T-cell (primary cell): Measurements from ENCODE around the gene CACNA1S. TPM values are rescaled to one million over a fixed set of nuclear protein-coding genes. Genes with fewer than 3 reads are reported as not detected.

Source experiments
- ATAC-seq, 4 experiments: fragments of 200-7000 bp in 3 of 4; fragments of 150-1000 bp in 1 of 4; cut with Tn5 transposase; replicated peaks in 1 of 4; 1 replicate in 3 of 4; 2 replicates in 1 of 4; pipeline ENCODE4 v1.10.0; 2021; ENCODE audit warnings: moderate library complexity in 3 of 4, mild to moderate bottlenecking in 2 of 4, moderate number of reproducible peaks in 1 of 4
- CTCF ChIA-PET, 2 donors: fragments of 300-600 bp; sonication (Branson Sonifier 250); formaldehyde crosslinking; loops; one replicate each; lab custom pipeline; 2022; ENCODE audit warnings: antibody characterized with exemption in 2 of 2; lab: Charles Lee
- POLR2A ChIA-PET, 2 donors: fragments of 300-600 bp; sonication (Branson Sonifier 250); formaldehyde crosslinking; loops; one replicate each; lab custom pipeline; 2022; ENCODE audit warnings: antibody characterized with exemption in 2 of 2; lab: Charles Lee
- DNase-seq, 35 experiments: peaks; one replicate each; pipeline versions ENCODE4 v3.0.0 to v3.0.0-alpha.2; 2013 to 2023
- H3K27ac ChIP-seq: one replicate; pipeline ENCODE4 v1.5.1; 2013; ENCODE audit warnings: low read length
- H3K27me3 ChIP-seq, 2 experiments: replicated peaks in 1 of 2; 1 replicate in 1 of 2; 2 replicates in 1 of 2; pipeline versions ENCODE4 v1.6.1 to v1.7.0; 2013; ENCODE audit warnings: low read length in 1 of 2, mixed read lengths in 1 of 2; ENCODE audit not compliant: control insufficient read depth in 2 of 2, insufficient read depth in 2 of 2; ENCODE audit errors: extremely low read depth in 1 of 2
- H3K36me3 ChIP-seq, 2 donors: 1 replicate in 1 of 2; 2 replicates in 1 of 2; pipeline versions ENCODE4 v1.6.1 to v1.7.0; 2013; ENCODE audit warnings: low read length in 1 of 2; ENCODE audit not compliant: control insufficient read depth in 2 of 2, insufficient read depth in 1 of 2; ENCODE audit errors: extremely low read depth in 1 of 2
- H3K4me1 ChIP-seq, 2 experiments: 1 replicate in 1 of 2; 2 replicates in 1 of 2; pipeline versions ENCODE4 v1.6.1 to v1.7.0; 2013; ENCODE audit warnings: low read length in 2 of 2, mixed read lengths in 1 of 2; ENCODE audit not compliant: insufficient read depth in 2 of 2, control insufficient read depth in 1 of 2; ENCODE audit errors: extremely low read depth in 1 of 2
- H3K4me3 ChIP-seq, 2 donors: 1 replicate in 1 of 2; 2 replicates in 1 of 2; pipeline versions ENCODE4 v1.5.1 to v1.7.0; 2013; ENCODE audit warnings: mild to moderate bottlenecking in 2 of 2, low read length in 1 of 2, moderate library complexity in 1 of 2; ENCODE audit not compliant: control insufficient read depth in 1 of 2; ENCODE audit errors: extremely low read depth in 1 of 2
- H3K9me3 ChIP-seq: 2 replicates; pipeline ENCODE4 v1.7.0; 2013
- H3K27ac Mint-ChIP-seq, 2 donors: one replicate each; pipeline ENCODE4 v1.8.0; 2020 to 2021; ENCODE audit warnings: mild to moderate bottlenecking in 2 of 2, mixed read lengths in 2 of 2
- H3K27me3 Mint-ChIP-seq, 2 donors: one replicate each; pipeline ENCODE4 v1.8.0; 2021 to 2022; ENCODE audit warnings: mixed read lengths in 2 of 2
- H3K36me3 Mint-ChIP-seq: one replicate; pipeline ENCODE4 v1.8.0; 2021; ENCODE audit warnings: mixed read lengths
- H3K4me1 Mint-ChIP-seq, 3 donors: one replicate each; pipeline ENCODE4 v1.8.0; 2020 to 2022; ENCODE audit warnings: mixed read lengths in 3 of 3, mild to moderate bottlenecking in 1 of 3
- H3K4me3 Mint-ChIP-seq, 3 donors: one replicate each; pipeline ENCODE4 v1.8.0; 2020 to 2022; ENCODE audit warnings: mild to moderate bottlenecking in 3 of 3, mixed read lengths in 3 of 3, moderate library complexity in 3 of 3
- H3K9me3 Mint-ChIP-seq, 3 donors: one replicate each; pipeline ENCODE4 v1.8.0; 2020 to 2022; ENCODE audit warnings: mixed read lengths in 3 of 3
- WGBS: methylation state at CpG from one replicate; pipeline ENCODE4 v1.1.5; 2013; ENCODE audit warnings: missing lambda C conversion rate; ENCODE audit not compliant: insufficient coverage; 5-methylcytosine and 5-hydroxymethylcytosine counted together
- total RNA-seq, 35 experiments: library from RNA in 6 of 35; stranded (reverse) in 6 of 35; fragments of 120-200 nt in 1 of 35; gene quantifications; one replicate each; pipeline versions ENCODE4 v1.2.1 to v1.2.4 and lab custom pipeline; 2013 to 2026

CACNA1S gene
- total RNA-seq, 5 donors from 2014 or later (not counting 1 experiment from before 2014, with no cell fraction given), result not detected

DNA sequence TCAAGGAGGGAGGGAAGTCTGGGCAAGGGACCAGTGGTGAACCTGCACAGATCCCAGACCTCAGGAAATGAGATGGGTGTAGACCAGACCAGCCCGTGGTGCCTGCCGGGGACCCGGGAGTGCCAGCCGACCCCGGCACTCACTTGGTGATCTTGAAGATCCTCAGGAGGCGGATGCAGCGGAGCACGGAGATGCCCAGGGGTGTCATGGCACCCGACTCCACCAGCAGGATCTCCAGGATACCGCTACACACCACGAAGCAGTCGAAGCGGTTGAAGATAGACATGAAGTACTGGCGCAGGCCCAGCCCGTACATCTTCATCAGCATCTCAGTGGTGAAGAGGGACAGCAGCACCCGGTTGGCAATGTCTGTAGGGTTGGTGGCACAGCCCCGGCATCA lies 34.5 kb downstream of the CACNA1S start:
- H3K27me3 Mint-ChIP-seq, result no peaks in the 10 kb centered on the region
- Histone ChIP-seq H3K36me3 (no peaks in the 10 kb centered on the region), H3K9me3 (no peaks in the 10 kb centered on the region), H3K4me3 (no peak overlapping the region), H3K4me1 (no peaks in the 10 kb centered on the region), H3K27ac (no peak overlapping the region), H3K27me3 (no peaks in the 10 kb centered on the region)
- POLR2A ChIA-PET, result no interaction called here
- H3K9me3 Mint-ChIP-seq, result no peaks in the 10 kb centered on the region
- ATAC-seq, result no peak
- CTCF ChIA-PET, result interaction anchor here in 1 of 2 donors (0.5 kb wide), 1 partner anchor 36 kb away, joined by 3 read pairs; no protein-coding TSS in a partner anchor
- H3K36me3 Mint-ChIP-seq, result no peaks in the 10 kb centered on the region
- no peak overlapping the region for H3K27ac Mint-ChIP-seq
- no peaks in the 10 kb centered on the region for H3K4me1 Mint-ChIP-seq
- DNase-seq, result no peak
- H3K4me3 Mint-ChIP-seq, result no peak overlapping the region
- 92% methylated on average over 14 of the region's 17 CpGs for WGBS

DNA sequence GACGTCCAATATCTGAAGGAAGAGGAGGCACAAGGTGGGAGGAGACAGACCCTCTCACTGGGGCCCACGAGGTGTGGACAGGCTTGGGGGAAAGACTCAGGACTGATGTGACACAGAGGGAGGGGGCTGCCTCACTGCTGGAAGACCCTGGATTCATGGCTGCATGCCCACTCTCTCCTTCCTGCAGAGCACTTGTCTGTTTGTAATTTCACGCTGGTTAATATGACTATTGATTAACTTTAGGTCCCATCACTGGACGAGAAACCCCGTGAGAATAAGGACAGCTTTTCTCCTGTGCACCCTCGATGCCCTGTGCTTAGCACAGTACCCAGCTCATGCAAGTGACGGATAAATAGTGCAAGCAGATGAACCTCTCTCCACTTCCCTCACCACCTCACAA lies 35.1 kb downstream of the CACNA1S start:
- Mint-ChIP-seq H3K36me3 (no peaks in the 10 kb centered on the region), H3K4me3 (no peak overlapping the region), H3K4me1 (no peaks in the 10 kb centered on the region), H3K27me3 (no peaks in the 10 kb centered on the region), H3K9me3 (no peaks in the 10 kb centered on the region), H3K27ac (no peak overlapping the region)
- POLR2A ChIA-PET, result no interaction called here
- no peaks in the 10 kb centered on the region for H3K9me3 ChIP-seq
- WGBS, result 90% methylated on average over 5 of the region's 7 CpGs
- no peak overlapping the region for H3K27ac ChIP-seq
- H3K4me1 ChIP-seq, result no peaks in the 10 kb centered on the region
- CTCF ChIA-PET, result no interaction called here
- DNase-seq (no peak), ATAC-seq (no peak)
- no peaks in the 10 kb centered on the region for H3K27me3 ChIP-seq
- H3K4me3 ChIP-seq, result no peak overlapping the region
- no peaks in the 10 kb centered on the region for H3K36me3 ChIP-seq

DNA sequence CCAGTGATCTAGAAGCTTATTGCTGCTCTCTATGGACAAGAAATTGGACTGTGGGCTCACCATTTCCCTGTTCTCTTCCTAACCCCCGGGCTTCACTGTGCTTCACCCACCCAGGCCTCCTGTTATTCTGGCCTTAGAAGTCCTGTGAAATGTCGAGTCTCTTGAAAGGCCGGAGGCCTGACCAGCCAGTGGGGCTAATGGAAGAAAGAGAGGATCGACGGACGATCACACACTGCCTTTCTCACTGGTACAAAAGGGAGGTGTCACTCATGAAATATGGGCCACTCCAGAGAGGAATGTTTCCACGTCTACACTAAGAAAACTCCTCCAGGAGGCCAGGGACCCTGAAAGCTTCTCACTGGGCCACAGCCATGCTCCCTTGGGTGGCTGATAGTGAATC lies 36.1 kb downstream of the CACNA1S start:
- DNase-seq, result no peak
- H3K4me3 Mint-ChIP-seq, result no peak overlapping the region
- POLR2A ChIA-PET, result no interaction called here
- no peak overlapping the region for H3K27ac Mint-ChIP-seq
- no peak overlapping the region for H3K4me3 ChIP-seq
- WGBS, result no CpG with 5 or more reads among the region's 7 CpGs
- no peak for ATAC-seq
- no peaks in the 10 kb centered on the region for H3K9me3 ChIP-seq
- H3K27ac ChIP-seq, result no peak overlapping the region
- H3K36me3 ChIP-seq, result no peaks in the 10 kb centered on the region
- H3K27me3 ChIP-seq, result no peaks in the 10 kb centered on the region
- H3K4me1 ChIP-seq, result no peaks in the 10 kb centered on the region
- H3K27me3 Mint-ChIP-seq, result no peaks in the 10 kb centered on the region
- peaks cover 0 to 4% (median 0%) of the 10 kb centered on the region in 3 donors for H3K4me1 Mint-ChIP-seq
- no peaks in the 10 kb centered on the region for H3K9me3 Mint-ChIP-seq
- H3K36me3 Mint-ChIP-seq, result no peaks in the 10 kb centered on the region
- CTCF ChIA-PET, result no interaction called here

DNA sequence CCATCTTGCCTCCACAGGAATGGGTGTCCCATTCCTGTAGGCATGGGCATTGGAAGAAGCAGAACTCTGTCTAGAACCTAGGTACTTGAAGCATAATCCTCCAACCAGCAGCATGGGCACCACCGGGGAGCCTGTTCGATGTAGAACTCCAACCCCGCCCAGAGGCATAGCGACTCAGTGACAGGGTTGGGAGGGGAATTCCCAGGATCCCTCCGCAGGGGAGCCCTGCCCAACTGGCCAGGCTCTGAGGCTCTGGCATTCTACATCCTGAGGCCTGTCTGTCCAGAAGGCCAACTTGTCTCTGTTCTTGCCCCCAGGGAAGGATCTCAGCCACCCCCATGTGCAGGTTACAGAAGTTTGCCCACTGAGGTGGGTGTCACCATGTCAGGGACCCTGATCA lies 38.2 kb downstream of the CACNA1S start:
- CTCF ChIA-PET, result no interaction called here
- no peaks in the 10 kb centered on the region for H3K36me3 ChIP-seq
- H3K4me1 Mint-ChIP-seq, result peaks cover 0 to 4% (median 0%) of the 10 kb centered on the region in 3 donors
- POLR2A ChIA-PET, result no interaction called here
- H3K27me3 ChIP-seq, result peaks cover 0 to 10% of the 10 kb centered on the region in 2 experiments
- no peak overlapping the region for H3K27ac Mint-ChIP-seq
- DNase-seq, result no peak
- 98% methylated on average over 5 of the region's 5 CpGs for WGBS
- no peaks in the 10 kb centered on the region for H3K4me1 ChIP-seq
- no peak overlapping the region for H3K4me3 ChIP-seq
- ATAC-seq, result no peak
- no peaks in the 10 kb centered on the region for H3K36me3 Mint-ChIP-seq
- no peak overlapping the region for H3K4me3 Mint-ChIP-seq
- H3K9me3 Mint-ChIP-seq, result no peaks in the 10 kb centered on the region
- peaks cover 0 to 2% of the 10 kb centered on the region in 2 donors for H3K27me3 Mint-ChIP-seq
- H3K9me3 ChIP-seq, result no peaks in the 10 kb centered on the region
- H3K27ac ChIP-seq, result no peak overlapping the region

DNA sequence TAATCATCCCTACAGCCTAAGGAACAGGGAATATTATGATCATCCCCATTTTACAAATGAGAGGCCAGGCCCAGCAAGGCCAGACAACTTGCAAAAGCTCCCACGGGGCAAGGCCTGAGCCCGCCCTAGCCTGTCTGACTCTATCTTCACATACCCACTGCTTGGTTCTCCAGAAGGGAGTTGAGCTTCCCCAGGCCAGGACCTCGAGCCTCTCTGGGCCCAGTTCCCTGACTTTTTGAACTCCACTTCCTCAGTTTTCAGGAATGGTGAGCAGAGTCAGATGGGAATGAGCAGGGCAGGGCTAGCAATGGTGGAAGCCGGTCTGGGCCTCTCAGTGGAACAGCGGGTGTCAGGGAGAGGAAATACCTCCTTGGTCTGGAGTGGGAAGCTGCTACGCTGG lies 39.3 kb downstream of the CACNA1S start:
- DNase-seq (no peak), ATAC-seq (no peak)
- H3K27me3 ChIP-seq, result peaks cover 0 to 11% of the 10 kb centered on the region in 2 experiments
- H3K4me1 Mint-ChIP-seq, result peaks cover 0 to 4% (median 0%) of the 10 kb centered on the region in 3 donors
- no peaks in the 10 kb centered on the region for H3K36me3 ChIP-seq
- no peak overlapping the region for H3K27ac ChIP-seq
- no peaks in the 10 kb centered on the region for H3K4me1 ChIP-seq
- WGBS, result no CpG with 5 or more reads among the region's 6 CpGs
- H3K27ac Mint-ChIP-seq, result no peak overlapping the region
- POLR2A ChIA-PET, result no interaction called here
- CTCF ChIA-PET, result no interaction called here
- H3K36me3 Mint-ChIP-seq, result no peaks in the 10 kb centered on the region
- H3K9me3 Mint-ChIP-seq, result no peaks in the 10 kb centered on the region
- H3K4me3 ChIP-seq, result no peak overlapping the region
- H3K9me3 ChIP-seq, result no peaks in the 10 kb centered on the region
- no peak overlapping the region for H3K4me3 Mint-ChIP-seq
- H3K27me3 Mint-ChIP-seq, result peaks cover 0 to 2% of the 10 kb centered on the region in 2 donors

DNA sequence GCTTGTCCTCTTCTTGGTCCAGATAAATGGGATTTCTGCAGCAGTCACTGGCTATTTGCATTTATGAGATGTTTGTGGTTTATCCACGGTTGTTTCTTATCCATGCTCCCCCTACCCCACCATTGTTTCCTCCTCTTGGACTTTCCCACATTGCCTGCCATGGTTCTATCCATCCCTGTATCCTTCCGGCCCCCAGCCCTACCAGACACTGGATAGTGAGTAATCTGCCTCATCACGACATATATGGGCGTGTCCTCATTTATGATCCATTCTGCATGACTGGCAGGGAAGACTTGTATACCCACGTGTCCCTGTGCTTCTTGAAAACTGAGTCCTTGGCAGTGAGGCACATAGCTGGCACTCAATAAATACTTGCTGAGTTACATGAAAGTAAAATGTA lies 40.1 kb downstream of the CACNA1S start:
- H3K36me3 ChIP-seq, result no peaks in the 10 kb centered on the region
- H3K4me1 ChIP-seq, result no peaks in the 10 kb centered on the region
- ChIA-PET POLR2A (no interaction called here), CTCF (no interaction called here)
- Mint-ChIP-seq H3K9me3 (no peaks in the 10 kb centered on the region), H3K4me3 (no peak overlapping the region), H3K27ac (no peak overlapping the region), H3K4me1 (peaks cover 0 to 4% (median 0%) of the 10 kb centered on the region in 3 donors), H3K36me3 (no peaks in the 10 kb centered on the region), H3K27me3 (peaks cover 0 to 2% of the 10 kb centered on the region in 2 donors)
- no peaks in the 10 kb centered on the region for H3K9me3 ChIP-seq
- H3K27ac ChIP-seq, result no peak overlapping the region
- H3K27me3 ChIP-seq, result peaks cover 0 to 14% of the 10 kb centered on the region in 2 experiments
- H3K4me3 ChIP-seq, result no peak overlapping the region
- ATAC-seq, result no peak
- WGBS, result 86% methylated on average over 4 of the region's 5 CpGs
- DNase-seq, result no peak

DNA sequence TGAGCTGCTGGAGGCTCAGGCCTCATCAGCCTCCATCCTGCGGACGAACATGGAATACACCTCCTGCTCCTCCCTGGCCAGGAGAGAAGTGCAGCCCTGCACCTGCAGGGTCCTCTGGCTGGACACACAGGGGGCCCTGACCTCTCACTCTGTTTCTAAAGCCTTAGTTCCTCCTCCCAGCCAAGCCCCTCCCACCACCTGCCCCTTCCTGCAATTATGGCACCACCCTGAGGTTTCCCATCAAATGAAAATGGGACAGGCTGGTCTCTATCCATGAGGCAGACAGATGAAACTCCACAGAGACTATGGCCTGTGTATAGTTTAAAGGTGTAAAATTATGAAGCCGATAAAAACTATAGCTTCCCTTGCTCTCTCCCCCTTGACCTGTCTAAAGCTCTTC lies 42.6 kb downstream of the CACNA1S start:
- H3K27me3 ChIP-seq, result peaks cover 0 to 21% of the 10 kb centered on the region in 2 experiments
- no peaks in the 10 kb centered on the region for H3K9me3 ChIP-seq
- Mint-ChIP-seq H3K27me3 (peaks cover 3 to 8% of the 10 kb centered on the region in 2 donors), H3K4me3 (no peak overlapping the region), H3K9me3 (no peaks in the 10 kb centered on the region), H3K27ac (no peak overlapping the region), H3K36me3 (no peaks in the 10 kb centered on the region), H3K4me1 (peaks cover 0 to 4% (median 0%) of the 10 kb centered on the region in 3 donors)
- DNase-seq (no peak), ATAC-seq (no peak)
- H3K36me3 ChIP-seq, result no peaks in the 10 kb centered on the region
- WGBS, result 100% methylated on average over 2 of the region's 3 CpGs
- no peaks in the 10 kb centered on the region for H3K4me1 ChIP-seq
- ChIA-PET POLR2A (no interaction called here), CTCF (no interaction called here)
- no peak overlapping the region for H3K27ac ChIP-seq
- H3K4me3 ChIP-seq, result no peak overlapping the region
